Esophagus muscularis mucosa (tissue), 4 donors: ENCODE measurements around the gene KRTAP5-4.

ENCODE experiments used
- EP300 ChIP-seq: sonication (generic); formaldehyde crosslinking; IDR thresholded peaks from one replicate; pipeline ENCODE4 v1.6.1; 2017; ENCODE audit warnings: antibody characterized with exemption
- POLR2A ChIP-seq: fragments of 450-650 bp; IDR thresholded peaks from one replicate; pipeline ENCODE4 v1.6.1; 2017; ENCODE audit warnings: antibody characterized with exemption, moderate library complexity, mild to moderate bottlenecking, low read depth
- POLR2AphosphoS5 ChIP-seq, 2 donors: sonication (generic); formaldehyde crosslinking; IDR thresholded peaks; one replicate each; pipeline ENCODE4 v1.6.1; 2017; ENCODE audit warnings: antibody characterized with exemption in 2 of 2
- TF ChIP-seq, protein P1 (sequence below), 3 experiments: fragments of 200-600 bp in 2 of 3; fragments of 450-650 bp in 1 of 3; sonication (generic) in 2 of 3; IDR thresholded peaks; one replicate each; pipeline ENCODE4 v1.5.1; 2017 to 2019; ENCODE audit warnings: antibody characterized with exemption in 3 of 3, mild to moderate bottlenecking in 2 of 3, moderate library complexity in 1 of 3

DNA sequence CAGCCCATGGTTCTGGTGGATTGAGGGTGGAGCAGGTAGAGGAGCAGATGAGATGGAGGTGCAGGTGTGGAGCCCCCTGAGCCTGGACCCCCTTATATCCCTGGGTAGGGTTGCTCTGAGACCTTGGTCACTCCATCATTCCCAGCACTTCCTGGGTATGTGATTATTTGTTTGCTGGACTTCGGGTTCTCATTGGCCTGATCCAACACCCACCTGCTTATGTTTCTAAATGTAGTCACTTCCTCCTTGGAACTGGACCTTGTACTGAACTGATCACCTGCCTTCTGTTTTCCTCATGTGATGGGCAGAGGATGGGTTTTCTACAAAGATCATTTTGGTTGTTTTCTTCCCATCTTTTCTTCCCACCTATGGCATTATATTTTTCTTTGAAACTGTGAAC lies at the start of gene KRTAP5-4:
- TF ChIP-seq, protein P1, sequence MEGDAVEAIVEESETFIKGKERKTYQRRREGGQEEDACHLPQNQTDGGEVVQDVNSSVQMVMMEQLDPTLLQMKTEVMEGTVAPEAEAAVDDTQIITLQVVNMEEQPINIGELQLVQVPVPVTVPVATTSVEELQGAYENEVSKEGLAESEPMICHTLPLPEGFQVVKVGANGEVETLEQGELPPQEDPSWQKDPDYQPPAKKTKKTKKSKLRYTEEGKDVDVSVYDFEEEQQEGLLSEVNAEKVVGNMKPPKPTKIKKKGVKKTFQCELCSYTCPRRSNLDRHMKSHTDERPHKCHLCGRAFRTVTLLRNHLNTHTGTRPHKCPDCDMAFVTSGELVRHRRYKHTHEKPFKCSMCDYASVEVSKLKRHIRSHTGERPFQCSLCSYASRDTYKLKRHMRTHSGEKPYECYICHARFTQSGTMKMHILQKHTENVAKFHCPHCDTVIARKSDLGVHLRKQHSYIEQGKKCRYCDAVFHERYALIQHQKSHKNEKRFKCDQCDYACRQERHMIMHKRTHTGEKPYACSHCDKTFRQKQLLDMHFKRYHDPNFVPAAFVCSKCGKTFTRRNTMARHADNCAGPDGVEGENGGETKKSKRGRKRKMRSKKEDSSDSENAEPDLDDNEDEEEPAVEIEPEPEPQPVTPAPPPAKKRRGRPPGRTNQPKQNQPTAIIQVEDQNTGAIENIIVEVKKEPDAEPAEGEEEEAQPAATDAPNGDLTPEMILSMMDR (IDR thresholded peaks at IDR 0.05) = no peak
- no peak for TF ChIP-seq EP300
- TF ChIP-seq POLR2A = no peak
- TF ChIP-seq POLR2AphosphoS5 (IDR thresholded peaks at IDR 0.05) = no peak
